OCI-LY7 (cell line): Measurements from ENCODE around the gene EML3. TPM values are rescaled to one million over a fixed set of nuclear protein-coding genes. Genes with fewer than 3 reads are reported as not detected.

Experiments used
- BruUV-seq: library from RNA; stranded (reverse); fragments of 400-500 nt; replicated peaks from 2 replicates; lab custom pipeline; 2021; lab: Mats Ljungman, UMichigan
- CTCF ChIA-PET: fragments of 300-600 bp; sonication (Branson Sonifier 250); formaldehyde crosslinking; loops from one replicate; lab custom pipeline; 2022; ENCODE audit warnings: antibody characterized with exemption; ENCODE audit not compliant: unreplicated experiment; lab: Charles Lee
- POLR2A ChIA-PET: fragments of 300-600 bp; sonication (Branson Sonifier 250); formaldehyde crosslinking; loops from one replicate; lab custom pipeline; 2022; ENCODE audit warnings: antibody characterized with exemption; lab: Charles Lee
- DNase-seq: peaks from one replicate; pipeline ENCODE4 v3.0.0-alpha.2; 2015; ENCODE audit warnings: low spot score
- H2AFZ ChIP-seq: fragments of 200-600 bp; sonication (generic), shearing (Covaris generic); 2 replicates; pipeline ENCODE4 v1.6.1; 2014; ENCODE audit warnings: mild to moderate bottlenecking, antibody characterized with exemption, low read length, moderate library complexity
- H3K27ac ChIP-seq: fragments of 200-600 bp; sonication (generic); 2 replicates; pipeline ENCODE4 v1.5.1; 2014; ENCODE audit warnings: mixed run types, low read depth, mild to moderate bottlenecking, moderate library complexity, low read length, inconsistent platforms; ENCODE audit not compliant: poor library complexity, severe bottlenecking
- H3K36me3 ChIP-seq: fragments of 200-600 bp; sonication (generic); 2 replicates; pipeline ENCODE4 v1.6.1; 2014; ENCODE audit warnings: mild to moderate bottlenecking, antibody characterized with exemption, low read length, moderate library complexity, mixed read lengths; ENCODE audit not compliant: insufficient read depth
- H3K4me1 ChIP-seq: fragments of 200-600 bp; sonication (generic); 2 replicates; pipeline ENCODE4 v1.5.1; 2014; ENCODE audit warnings: mild to moderate bottlenecking, low read length; ENCODE audit not compliant: insufficient read depth, poor library complexity, severe bottlenecking
- H3K4me2 ChIP-seq: fragments of 200-600 bp; sonication (generic); 2 replicates; pipeline ENCODE4 v1.6.1; 2014; ENCODE audit warnings: mild to moderate bottlenecking, low read length
- H3K4me3 ChIP-seq: fragments of 200-600 bp; sonication (generic); 2 replicates; pipeline ENCODE4 v1.5.1; 2014; ENCODE audit warnings: mild to moderate bottlenecking, low read depth, low read length; ENCODE audit not compliant: poor library complexity, severe bottlenecking
- H3K79me2 ChIP-seq: fragments of 200-600 bp; sonication (generic); 2 replicates; pipeline ENCODE4 v1.6.1; 2016; ENCODE audit warnings: low read depth, mild to moderate bottlenecking, low read length, moderate library complexity, mixed read lengths; ENCODE audit not compliant: insufficient read depth
- H3K9me2 ChIP-seq: fragments of 200-600 bp; sonication (generic); 2 replicates; pipeline ENCODE4 v1.6.1; 2016; ENCODE audit warnings: mild to moderate bottlenecking, low read length, mixed read lengths; ENCODE audit not compliant: insufficient read depth
- H3K9me3 ChIP-seq: fragments of 200-600 bp; sonication (generic); 2 replicates; pipeline ENCODE4 v1.6.1; 2014; ENCODE audit warnings: mild to moderate bottlenecking, mixed run types, low read length, mixed read lengths
- H4K20me1 ChIP-seq: fragments of 200-600 bp; sonication (generic); 2 replicates; pipeline ENCODE4 v1.6.1; 2014; ENCODE audit warnings: mild to moderate bottlenecking, antibody characterized with exemption, low read length, moderate library complexity, mixed read lengths; ENCODE audit not compliant: insufficient read depth
- CTCF ChIP-seq: fragments of 200-600 bp; sonication (generic); conservative IDR thresholded peaks from 2 replicates; pipeline ENCODE4 v1.5.1; 2014; ENCODE audit warnings: mild to moderate bottlenecking, antibody characterized with exemption, low read length, moderate library complexity, mixed read lengths
- EZH2phosphoT487 ChIP-seq: fragments of 200-600 bp; sonication (generic); IDR thresholded peaks from 2 replicates; pipeline ENCODE4 v1.6.1; 2018; ENCODE audit warnings: low read depth, borderline replicate concordance, mild to moderate bottlenecking, mixed run types, antibody characterized with exemption, low read length, moderate library complexity, mixed read lengths
- intact Hi-C: fragments of 100-400 bp; cut with micrococcal nuclease; formaldehyde crosslinking; loops from one replicate; pipeline ENCODE4 v1.10.0; 2022; ENCODE audit not compliant: unreplicated experiment
- total RNA-seq, 2 experiments: library from RNA; depleted of rRNA in 1 of 2; stranded (reverse); fragments of >200 nt in 1 of 2; shearing (Covaris generic) in 1 of 2; gene quantifications; 2 replicates each; pipeline ENCODE4 v1.2.3, GENCODE V29; 2014 to 2022

EML3 gene
- total RNA-seq, 2 experiments from 2014 or later: 52.8 to 81.6 TPM

- intact Hi-C loops: no loop called here
- peaks cover 44% of the 10 kb centered on the region for H3K36me3 ChIP-seq
- no peaks in the 10 kb centered on the region for H3K9me3 ChIP-seq
- BruUV-seq: no TSS peak
- H3K4me3 ChIP-seq: no peak overlapping the region
- peak; percentile 43 for DNase-seq
- H3K4me1 ChIP-seq: peaks cover 33% of the 10 kb centered on the region
- H3K4me2 ChIP-seq: peak overlapping the region; percentile 53
- H4K20me1 ChIP-seq: no peaks in the 10 kb centered on the region
- peaks cover 5% of the 10 kb centered on the region; the same call in 1 of the 2 replicates for H3K79me2 ChIP-seq
- no peak for TF ChIP-seq CTCF
- peak overlapping the region; percentile 37 for H3K27ac ChIP-seq
- no peaks in the 10 kb centered on the region for H3K9me2 ChIP-seq
- CTCF ChIA-PET: no interaction called here
- no peak overlapping the region for H2AFZ ChIP-seq
- POLR2A ChIA-PET: interaction anchor here (1.2 kb wide), 1 partner anchor 17 kb away, joined by 5 read pairs; the partner anchor contains the start of gene TUT1
These were observed 4.9 kb downstream of the EML3 start for GRCh38 chr11:62607714-62608113.

- H3K79me2 ChIP-seq: peaks cover 5% of the 10 kb centered on the region
- intact Hi-C loops: no loop called here
- peaks cover 31% of the 10 kb centered on the region for H3K4me1 ChIP-seq
- no peak for DNase-seq
- no peaks in the 10 kb centered on the region for H4K20me1 ChIP-seq
- ChIA-PET POLR2A (no interaction called here), CTCF (no interaction called here)
- H3K27ac ChIP-seq: no peak overlapping the region
- no peak overlapping the region for H3K4me3 ChIP-seq
- BruUV-seq: no TSS peak
- H2AFZ ChIP-seq: no peak overlapping the region
- H3K9me3 ChIP-seq: no peaks in the 10 kb centered on the region
- TF ChIP-seq CTCF: no peak
- TF ChIP-seq EZH2phosphoT487: no peak
- no peaks in the 10 kb centered on the region for H3K9me2 ChIP-seq
- H3K4me2 ChIP-seq: no peak overlapping the region
- peaks cover 56% of the 10 kb centered on the region for H3K36me3 ChIP-seq
These were observed 6.7 kb downstream of the EML3 start for GRCh38 chr11:62605902-62606301.

GRCh38 chr11:62605467-62605866, 7.1 kb downstream of the EML3 start:
- Histone ChIP-seq H3K27ac (no peak overlapping the region), H4K20me1 (no peaks in the 10 kb centered on the region), H3K79me2 (peaks cover 10% of the 10 kb centered on the region), H3K4me1 (peaks cover 27% of the 10 kb centered on the region), H3K4me3 (no peak overlapping the region), H3K9me3 (no peaks in the 10 kb centered on the region), H3K9me2 (no peaks in the 10 kb centered on the region), H2AFZ (no peak overlapping the region), H3K36me3 (peaks cover 61% of the 10 kb centered on the region), H3K4me2 (no peak overlapping the region)
- TF ChIP-seq EZH2phosphoT487 (no peak), CTCF (no peak)
- CTCF ChIA-PET: no interaction called here
- POLR2A ChIA-PET: no interaction called here
- no peak for DNase-seq
- no TSS peak for BruUV-seq
- intact Hi-C loops: no loop called here
